Duodenal mucosa (tissue), 2 donors: ENCODE measurements around the gene PIK3C2B.

Experiments used
- H3K27ac ChIP-seq: one replicate; pipeline ENCODE4 v1.7.0; 2013; ENCODE audit warnings: low read depth, low read length
- H3K27me3 ChIP-seq, 2 donors: one replicate each; pipeline ENCODE4 v1.7.0; 2013; ENCODE audit warnings: low read length in 2 of 2, control low read depth in 1 of 2; ENCODE audit not compliant: insufficient read depth in 2 of 2, control insufficient read depth in 1 of 2
- H3K36me3 ChIP-seq, 2 donors: one replicate each; pipeline ENCODE4 v1.7.0; 2013; ENCODE audit warnings: low read length in 2 of 2, control low read depth in 1 of 2; ENCODE audit not compliant: insufficient read depth in 2 of 2, control insufficient read depth in 1 of 2
- H3K4me1 ChIP-seq, 2 donors: one replicate each; pipeline ENCODE4 v1.7.0; 2013; ENCODE audit warnings: low read length in 2 of 2, control low read depth in 1 of 2; ENCODE audit not compliant: insufficient read depth in 2 of 2, control insufficient read depth in 1 of 2
- H3K4me3 ChIP-seq, 2 donors: one replicate each; pipeline ENCODE4 v1.7.0; 2013; ENCODE audit warnings: low read length in 2 of 2, low read depth in 1 of 2
- H3K9ac ChIP-seq, 2 donors: one replicate each; pipeline ENCODE4 v1.7.0; 2013; ENCODE audit warnings: low read length in 2 of 2, low read depth in 1 of 2
- H3K9me3 ChIP-seq, 2 donors: one replicate each; pipeline ENCODE4 v1.7.0; 2013; ENCODE audit warnings: low read length in 2 of 2, control low read depth in 1 of 2; ENCODE audit not compliant: control insufficient read depth in 1 of 2

The PIK3C2B gene

DNA sequence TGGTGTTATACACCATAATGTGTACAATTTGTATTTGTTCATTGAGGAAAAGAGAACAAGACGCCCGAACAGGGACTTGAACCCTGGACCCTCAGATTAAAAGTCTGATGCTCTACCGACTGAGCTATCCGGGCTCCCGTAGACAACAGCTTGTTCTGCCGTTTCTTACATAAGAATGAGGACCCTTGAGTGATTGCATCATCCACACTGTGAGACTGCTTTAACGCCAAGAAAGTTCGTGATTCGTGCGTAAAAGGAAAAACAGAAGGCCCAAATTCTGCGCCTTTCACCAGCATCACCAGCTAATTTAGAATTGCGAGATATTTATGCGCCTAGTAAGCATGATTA lies 12.3 kb upstream of the PIK3C2B start:
- peak overlapping the region; percentile 71 to 82 for H3K4me3 ChIP-seq
- peak overlapping the region; percentile 73 to 84 for H3K9ac ChIP-seq
- H3K4me1 ChIP-seq, result peaks cover 4 to 10% of the 10 kb centered on the region in 2 donors
- no peaks in the 10 kb centered on the region for H3K9me3 ChIP-seq
- H3K36me3 ChIP-seq, result no peaks in the 10 kb centered on the region
- H3K27ac ChIP-seq, result peak overlapping the region; percentile 71
- no peaks in the 10 kb centered on the region for H3K27me3 ChIP-seq

DNA sequence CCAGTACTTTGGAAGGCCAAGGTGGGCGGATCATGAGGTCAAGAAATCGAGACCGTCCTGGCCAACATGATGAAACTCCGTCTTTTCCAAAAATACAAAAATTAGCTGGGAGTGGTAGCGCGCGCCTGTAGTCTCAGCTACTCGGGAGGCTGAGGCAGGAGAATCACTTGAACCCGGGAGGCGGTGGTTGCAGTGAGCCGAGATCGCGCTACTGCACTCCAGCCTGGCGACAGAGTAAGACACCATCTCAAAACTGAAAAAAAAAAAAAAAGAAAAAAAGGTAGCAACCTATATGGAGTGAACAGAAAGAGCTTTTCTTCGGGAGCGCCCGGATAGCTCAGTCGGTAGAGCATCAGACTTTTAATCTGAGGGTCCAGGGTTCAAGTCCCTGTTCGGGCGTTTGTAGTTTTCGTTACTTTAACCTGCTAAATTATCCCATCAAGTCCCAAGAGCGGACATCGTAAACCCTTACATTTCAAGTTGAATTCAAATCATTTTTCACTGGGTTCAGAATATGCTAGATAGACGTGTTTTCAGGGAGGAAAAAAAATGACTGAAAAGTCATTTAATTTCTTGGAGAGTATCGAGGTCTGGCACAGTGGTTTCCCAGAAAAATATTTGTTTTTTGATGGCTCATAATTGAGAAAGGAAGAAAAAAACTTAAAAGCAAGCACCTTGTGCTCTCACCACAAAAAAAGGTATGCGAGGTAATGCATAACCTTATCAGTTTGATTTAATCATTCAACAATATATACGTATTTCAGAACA lies 11.8 kb upstream of the PIK3C2B start:
- Histone ChIP-seq H3K9me3 (no peaks in the 10 kb centered on the region), H3K27ac (no peak overlapping the region)

DNA sequence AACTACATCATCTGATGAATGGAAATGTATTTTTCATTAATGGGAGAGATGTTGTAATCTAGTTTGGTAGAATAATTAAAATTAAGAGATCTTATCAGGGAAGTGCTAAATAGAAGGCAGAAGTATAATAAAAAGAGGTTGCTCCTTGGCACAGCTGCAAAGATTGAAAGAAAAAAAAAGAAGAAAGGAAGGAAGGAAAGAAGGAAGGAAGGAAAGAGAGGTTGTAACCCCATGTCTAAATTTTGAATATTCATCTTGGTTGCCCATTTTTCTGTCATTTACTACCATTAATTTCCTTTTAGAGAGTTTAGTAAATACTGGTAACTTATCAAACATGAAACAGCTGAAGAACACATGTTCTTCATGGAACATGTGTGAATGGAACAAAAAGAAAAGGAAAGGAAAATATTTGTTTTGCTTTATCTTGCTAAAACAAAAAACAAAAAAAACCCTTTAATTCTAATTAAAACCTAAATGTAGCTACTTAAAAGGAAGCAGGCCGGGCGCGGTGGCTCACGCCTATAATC lies 11.1 kb upstream of the PIK3C2B start:
- Histone ChIP-seq H3K4me1 (peaks cover 4 to 10% of the 10 kb centered on the region in 2 donors), H3K4me3 (peak overlapping the region; percentile 71 to 82), H3K9ac (peak overlapping the region; percentile 24 to 47)

More for the DNA sequence above, 11.8 kb upstream of the PIK3C2B start:
- Histone ChIP-seq H3K9ac (peak overlapping the region; percentile 73 to 84), H3K4me1 (peaks cover 4 to 10% of the 10 kb centered on the region in 2 donors), H3K36me3 (no peaks in the 10 kb centered on the region), H3K27me3 (no peaks in the 10 kb centered on the region), H3K4me3 (peak overlapping the region; percentile 71 to 82)

DNA sequence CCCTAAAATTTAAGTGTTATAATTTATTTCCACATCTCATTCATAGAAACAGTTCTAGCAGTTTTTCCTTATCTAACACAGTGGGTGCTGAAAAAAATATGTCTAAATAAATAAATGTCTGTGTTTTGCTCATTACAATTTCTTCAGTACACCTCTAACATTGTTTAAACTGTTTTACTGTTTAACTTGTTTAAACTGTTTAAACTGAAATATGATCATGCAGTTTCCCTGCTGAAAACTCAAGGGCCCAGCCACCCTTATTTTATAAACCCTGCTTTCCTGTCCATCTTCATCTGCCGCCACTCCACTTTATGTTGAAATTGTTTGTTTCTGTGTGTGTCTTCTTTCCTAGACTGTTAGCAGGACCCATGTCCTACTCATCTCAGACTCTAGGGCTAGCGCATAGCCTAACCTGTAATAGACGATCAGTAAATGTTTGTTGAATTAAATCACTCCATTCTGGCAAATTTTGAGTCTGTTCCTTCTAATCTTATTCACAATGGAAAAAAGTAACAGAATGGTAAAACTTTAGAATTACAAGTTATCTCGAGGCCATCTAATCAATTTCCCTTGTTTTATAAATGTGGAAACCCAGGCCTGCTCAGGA lies 9.4 kb upstream of the PIK3C2B start:
- Histone ChIP-seq H3K27me3 (no peaks in the 10 kb centered on the region), H3K9ac (no peak overlapping the region), H3K36me3 (no peaks in the 10 kb centered on the region), H3K4me1 (peaks cover 4 to 10% of the 10 kb centered on the region in 2 donors), H3K4me3 (no peak overlapping the region), H3K9me3 (no peaks in the 10 kb centered on the region), H3K27ac (no peak overlapping the region)

More for the DNA sequence above, 11.1 kb upstream of the PIK3C2B start:
- H3K36me3 ChIP-seq, result no peaks in the 10 kb centered on the region
- no peak overlapping the region for H3K27ac ChIP-seq
- no peaks in the 10 kb centered on the region for H3K9me3 ChIP-seq
- H3K27me3 ChIP-seq, result no peaks in the 10 kb centered on the region

DNA sequence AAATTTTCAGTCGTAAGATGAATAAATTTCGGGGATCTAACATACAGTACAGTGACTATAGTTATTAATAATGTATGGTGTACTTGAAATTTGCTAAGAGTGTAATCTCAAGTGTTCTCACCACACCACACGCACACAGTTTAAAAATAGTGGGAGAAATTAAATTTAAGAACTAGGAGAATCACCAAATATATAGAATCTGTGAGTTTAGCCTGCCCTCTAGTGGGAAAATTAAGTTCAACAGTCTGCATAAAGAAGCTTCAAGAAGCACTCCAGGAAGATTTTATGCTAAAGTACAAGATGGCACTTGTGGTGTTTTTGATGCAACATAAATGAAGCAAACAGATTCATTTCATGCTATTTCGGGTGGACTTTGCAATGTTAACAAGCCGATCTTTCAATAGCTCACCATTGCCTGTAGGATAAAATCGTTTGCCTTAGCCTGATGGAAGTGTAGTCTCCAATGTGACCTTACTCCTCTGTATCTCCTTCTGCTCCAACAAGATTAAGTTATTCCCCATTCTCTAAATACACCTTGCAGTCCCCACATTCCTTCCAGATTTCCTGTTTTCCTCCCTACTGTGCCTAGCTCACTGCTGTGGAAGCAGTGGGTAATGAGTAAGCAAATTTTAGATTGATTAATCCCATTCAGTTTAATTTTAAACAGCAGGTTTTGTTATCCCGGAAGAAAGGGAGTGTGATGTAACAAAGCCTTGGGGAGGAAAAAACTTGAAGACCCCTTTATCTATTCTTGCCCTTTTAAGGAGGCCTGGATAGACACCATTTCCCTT lies 8.7 kb upstream of the PIK3C2B start:
- Histone ChIP-seq H3K4me3 (no peak overlapping the region), H3K9me3 (no peaks in the 10 kb centered on the region), H3K27ac (no peak overlapping the region), H3K27me3 (no peaks in the 10 kb centered on the region), H3K4me1 (peaks cover 4 to 10% of the 10 kb centered on the region in 2 donors), H3K36me3 (no peaks in the 10 kb centered on the region), H3K9ac (no peak overlapping the region)

DNA sequence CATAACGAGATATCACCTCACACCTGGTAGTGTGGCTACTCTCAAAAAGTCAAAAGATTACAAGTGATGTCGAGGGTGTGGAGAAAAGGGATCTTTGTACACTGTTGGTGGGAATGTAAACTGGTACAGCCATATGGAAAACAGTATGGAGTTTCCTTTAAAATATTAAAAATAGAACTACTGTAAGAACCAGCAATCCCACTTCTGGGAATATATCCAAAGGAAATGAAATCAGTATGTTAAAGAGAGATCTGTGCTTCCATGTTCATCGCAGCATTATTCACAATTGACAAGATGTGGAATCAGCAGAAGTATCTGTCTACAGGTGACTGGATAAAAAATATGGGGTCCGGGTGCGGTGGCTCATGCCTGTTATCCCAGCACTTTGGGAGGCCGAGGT lies 7.6 kb upstream of the PIK3C2B start:
- H3K9ac ChIP-seq, result no peak overlapping the region
- H3K27ac ChIP-seq, result no peak overlapping the region
- no peaks in the 10 kb centered on the region for H3K27me3 ChIP-seq
- H3K36me3 ChIP-seq, result no peaks in the 10 kb centered on the region
- peaks cover 4 to 10% of the 10 kb centered on the region in 2 donors for H3K4me1 ChIP-seq
- no peaks in the 10 kb centered on the region for H3K9me3 ChIP-seq
- no peak overlapping the region for H3K4me3 ChIP-seq

DNA sequence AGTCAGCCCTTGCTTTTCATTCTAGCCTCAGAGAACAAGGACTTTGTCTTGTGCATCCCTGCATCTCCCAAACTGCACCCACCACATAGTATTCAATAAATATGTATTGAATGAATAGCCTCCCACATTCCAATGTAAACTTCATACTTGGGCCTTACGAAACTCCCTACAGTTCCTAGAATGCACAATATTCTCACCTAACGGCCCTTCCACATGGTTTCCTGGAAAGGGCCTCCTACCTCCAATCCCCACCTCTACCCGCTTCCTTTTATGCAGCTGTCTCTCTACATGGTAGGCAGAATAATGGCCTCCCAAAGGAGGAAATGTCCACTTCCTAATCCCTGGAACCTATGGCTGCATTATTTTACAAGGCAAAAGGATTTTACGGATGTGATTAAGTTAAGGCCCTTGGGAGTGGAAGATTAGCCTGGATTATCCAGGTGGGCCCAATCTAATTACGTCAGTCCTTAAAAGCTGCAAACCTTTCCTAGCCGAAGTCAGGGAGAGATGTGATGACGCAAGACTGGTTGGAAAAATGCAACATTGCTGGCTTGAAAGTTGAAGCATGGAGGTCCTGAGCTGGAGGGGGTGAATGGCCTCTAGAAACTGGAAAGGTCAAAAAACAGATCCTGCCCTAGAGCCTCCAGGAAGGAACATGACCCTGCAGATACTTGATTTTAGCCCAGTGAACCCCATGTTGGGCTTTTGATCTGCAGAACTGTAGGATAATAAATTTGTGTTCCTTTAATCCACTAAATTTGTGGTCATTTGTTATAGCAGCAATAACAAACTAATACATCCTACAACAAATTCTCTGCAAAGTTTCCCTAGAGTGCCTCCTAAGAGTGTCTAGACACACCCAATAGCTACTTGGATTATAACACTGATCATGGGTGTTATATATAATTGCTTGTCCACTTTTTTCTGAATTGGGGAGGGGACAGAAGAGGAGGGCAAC lies 5.2 kb upstream of the PIK3C2B start:
- Histone ChIP-seq H3K9me3 (no peaks in the 10 kb centered on the region), H3K27ac (no peak overlapping the region)

DNA sequence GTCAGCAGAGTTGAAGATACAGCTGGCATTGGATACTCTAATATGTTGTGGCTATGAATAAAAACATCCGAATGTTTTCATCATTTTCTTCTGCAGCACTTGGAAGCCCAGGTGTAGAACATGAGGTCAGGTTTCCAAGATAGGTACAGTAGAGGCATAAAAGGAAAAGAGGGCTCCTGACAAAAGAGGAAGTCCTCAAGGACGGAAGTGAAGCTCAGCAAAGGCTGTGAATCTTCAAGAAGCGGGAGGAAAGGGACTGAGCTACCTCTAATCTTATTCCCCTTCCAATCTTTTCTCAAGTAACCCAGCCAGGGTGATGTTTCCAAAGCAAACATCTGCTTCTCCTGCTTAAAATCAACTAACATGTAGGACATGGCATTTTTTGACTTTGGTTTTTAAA lies 4.4 kb upstream of the PIK3C2B start:
- Histone ChIP-seq H3K9me3 (no peaks in the 10 kb centered on the region), H3K27ac (no peak overlapping the region), H3K27me3 (no peaks in the 10 kb centered on the region), H3K4me3 (no peak overlapping the region), H3K36me3 (no peaks in the 10 kb centered on the region), H3K4me1 (peaks cover 0 to 14% of the 10 kb centered on the region in 2 donors), H3K9ac (no peak overlapping the region)

More for the DNA sequence above, 5.2 kb upstream of the PIK3C2B start:
- Histone ChIP-seq H3K4me3 (no peak overlapping the region), H3K27me3 (no peaks in the 10 kb centered on the region), H3K4me1 (peaks cover 0 to 14% of the 10 kb centered on the region in 2 donors), H3K36me3 (no peaks in the 10 kb centered on the region), H3K9ac (no peak overlapping the region)

DNA sequence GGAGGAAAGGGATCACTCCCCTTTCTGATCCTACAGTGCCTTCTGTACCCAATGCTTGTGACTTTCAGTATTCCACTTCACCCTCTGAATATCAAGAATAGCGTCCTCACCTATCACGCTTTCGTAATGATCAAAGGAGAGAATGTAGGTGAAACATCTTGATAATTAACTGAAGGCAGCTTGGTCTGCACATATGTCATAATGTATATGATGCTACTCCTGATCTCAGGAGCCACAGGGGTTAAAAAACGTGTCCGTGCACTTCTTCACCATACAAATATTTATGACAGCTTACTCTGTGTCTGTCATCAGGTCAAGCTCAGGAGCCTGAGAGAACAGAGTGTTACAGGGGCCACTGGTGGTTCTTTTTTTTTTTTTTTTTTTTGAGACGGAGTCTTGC lies 1.2 kb upstream of the PIK3C2B start:
- peak overlapping the region; percentile 84 to 99 for H3K4me3 ChIP-seq
- peaks cover 22 to 28% of the 10 kb centered on the region in 2 donors for H3K4me1 ChIP-seq
- H3K36me3 ChIP-seq, result no peaks in the 10 kb centered on the region
- no peaks in the 10 kb centered on the region for H3K9me3 ChIP-seq
- peak overlapping the region in 1 of 2 donors; percentile 83 for H3K9ac ChIP-seq
- H3K27me3 ChIP-seq, result no peaks in the 10 kb centered on the region
- no peak overlapping the region for H3K27ac ChIP-seq
